A549 (cell line): ENCODE measurements around the gene SLC22A23.

Experiments used
- CHD2 ChIP-seq: fragments of 150-350 bp; IDR thresholded peaks from 2 replicates; pipeline ENCODE4 v1.6.1; 2014; ENCODE audit warnings: low read length; ENCODE audit not compliant: partially characterized antibody
- CHD4 ChIP-seq: fragments of 200-600 bp; sonication (generic); IDR thresholded peaks from 2 replicates; pipeline ENCODE4 v1.6.1; 2016; ENCODE audit warnings: antibody characterized with exemption, mild to moderate bottlenecking, borderline replicate concordance
- CTCF ChIP-seq: fragments of >200 bp; sonication (Bioruptor Twin); formaldehyde crosslinking; IDR thresholded peaks from 3 replicates; pipeline ENCODE4 v1.5.1; 2016
- EHMT2 ChIP-seq: fragments of 200-600 bp; sonication (generic); IDR thresholded peaks from 2 replicates; pipeline ENCODE4 v1.6.1; 2016; ENCODE audit warnings: antibody characterized with exemption, low read depth, mild to moderate bottlenecking, moderate library complexity
- JUN ChIP-seq, 2 experiments: fragments of >200 bp; sonication (Bioruptor Twin); formaldehyde crosslinking; IDR thresholded peaks; 2 replicates in 1 of 2; 3 replicates in 1 of 2; pipeline ENCODE4 v1.6.1; 2016 to 2017
- POLR2A ChIP-seq: IDR thresholded peaks from 2 replicates; pipeline ENCODE4 v1.6.1; 2012; ENCODE audit warnings: mild to moderate bottlenecking, low read length
- REST ChIP-seq: fragments of 200-600 bp; sonication (generic); IDR thresholded peaks from 2 replicates; pipeline ENCODE4 v1.6.1; 2016; ENCODE audit warnings: antibody characterized with exemption, mild to moderate bottlenecking, moderate library complexity
- SMC3 ChIP-seq: fragments of >200 bp; sonication (Bioruptor Twin); formaldehyde crosslinking; IDR thresholded peaks from 3 replicates; pipeline ENCODE4 v1.6.1; 2018; ENCODE audit warnings: inconsistent platforms
- SREBF2 ChIP-seq: fragments of 450-650 bp; IDR thresholded peaks from 2 replicates; pipeline ENCODE4 v1.6.1; 2014; ENCODE audit warnings: mild to moderate bottlenecking, moderate library complexity
- TF ChIP-seq, protein P1 (sequence below): fragments of 450-650 bp; IDR thresholded peaks from 2 replicates; pipeline ENCODE4 v1.6.1; 2014; ENCODE audit warnings: antibody characterized with exemption

GRCh38 chr6:3341467-3341866 is 115.4 kb downstream of the SLC22A23 start:
- TF ChIP-seq SMC3: no peak
- TF ChIP-seq CHD2: no peak
- TF ChIP-seq REST: no peak
- TF ChIP-seq POLR2A: no peak
- no peak for TF ChIP-seq CTCF
- TF ChIP-seq JUN (IDR thresholded peaks at IDR 0.05): no peak
- TF ChIP-seq EHMT2: no peak
- no peak for TF ChIP-seq SREBF2
- TF ChIP-seq, protein P1, sequence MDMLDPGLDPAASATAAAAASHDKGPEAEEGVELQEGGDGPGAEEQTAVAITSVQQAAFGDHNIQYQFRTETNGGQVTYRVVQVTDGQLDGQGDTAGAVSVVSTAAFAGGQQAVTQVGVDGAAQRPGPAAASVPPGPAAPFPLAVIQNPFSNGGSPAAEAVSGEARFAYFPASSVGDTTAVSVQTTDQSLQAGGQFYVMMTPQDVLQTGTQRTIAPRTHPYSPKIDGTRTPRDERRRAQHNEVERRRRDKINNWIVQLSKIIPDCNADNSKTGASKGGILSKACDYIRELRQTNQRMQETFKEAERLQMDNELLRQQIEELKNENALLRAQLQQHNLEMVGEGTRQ: no peak
- no peak for TF ChIP-seq CHD4
